Stimulated activated CD8-positive, alpha-beta memory T cell treated with anti-CD3 and anti-CD28 coated beads, Interleukin-7, amount 100 ng/mL, for 24 hours (primary cell): ENCODE results near the gene PLCB2.

Experiments used
- DNase-seq: peaks from one replicate; pipeline ENCODE4 v3.0.0-alpha.2; 2020; ENCODE audit warnings: low read depth

PLCB2 gene, protein sequence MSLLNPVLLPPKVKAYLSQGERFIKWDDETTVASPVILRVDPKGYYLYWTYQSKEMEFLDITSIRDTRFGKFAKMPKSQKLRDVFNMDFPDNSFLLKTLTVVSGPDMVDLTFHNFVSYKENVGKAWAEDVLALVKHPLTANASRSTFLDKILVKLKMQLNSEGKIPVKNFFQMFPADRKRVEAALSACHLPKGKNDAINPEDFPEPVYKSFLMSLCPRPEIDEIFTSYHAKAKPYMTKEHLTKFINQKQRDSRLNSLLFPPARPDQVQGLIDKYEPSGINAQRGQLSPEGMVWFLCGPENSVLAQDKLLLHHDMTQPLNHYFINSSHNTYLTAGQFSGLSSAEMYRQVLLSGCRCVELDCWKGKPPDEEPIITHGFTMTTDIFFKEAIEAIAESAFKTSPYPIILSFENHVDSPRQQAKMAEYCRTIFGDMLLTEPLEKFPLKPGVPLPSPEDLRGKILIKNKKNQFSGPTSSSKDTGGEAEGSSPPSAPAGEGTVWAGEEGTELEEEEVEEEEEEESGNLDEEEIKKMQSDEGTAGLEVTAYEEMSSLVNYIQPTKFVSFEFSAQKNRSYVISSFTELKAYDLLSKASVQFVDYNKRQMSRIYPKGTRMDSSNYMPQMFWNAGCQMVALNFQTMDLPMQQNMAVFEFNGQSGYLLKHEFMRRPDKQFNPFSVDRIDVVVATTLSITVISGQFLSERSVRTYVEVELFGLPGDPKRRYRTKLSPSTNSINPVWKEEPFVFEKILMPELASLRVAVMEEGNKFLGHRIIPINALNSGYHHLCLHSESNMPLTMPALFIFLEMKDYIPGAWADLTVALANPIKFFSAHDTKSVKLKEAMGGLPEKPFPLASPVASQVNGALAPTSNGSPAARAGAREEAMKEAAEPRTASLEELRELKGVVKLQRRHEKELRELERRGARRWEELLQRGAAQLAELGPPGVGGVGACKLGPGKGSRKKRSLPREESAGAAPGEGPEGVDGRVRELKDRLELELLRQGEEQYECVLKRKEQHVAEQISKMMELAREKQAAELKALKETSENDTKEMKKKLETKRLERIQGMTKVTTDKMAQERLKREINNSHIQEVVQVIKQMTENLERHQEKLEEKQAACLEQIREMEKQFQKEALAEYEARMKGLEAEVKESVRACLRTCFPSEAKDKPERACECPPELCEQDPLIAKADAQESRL

GRCh38 chr15:40307421-40308211 lies at the start of gene PLCB2:
TSS of gene PLCB2 (minus strand) at chr15:40307935. CDS start at chr15:40307672, 263 bp downstream.
- DNase-seq: no peak

- DNase-seq: no peak
Measured at GRCh38 chr15:40357246-40357645, 49.5 kb upstream of the PLCB2 start.

DNA sequence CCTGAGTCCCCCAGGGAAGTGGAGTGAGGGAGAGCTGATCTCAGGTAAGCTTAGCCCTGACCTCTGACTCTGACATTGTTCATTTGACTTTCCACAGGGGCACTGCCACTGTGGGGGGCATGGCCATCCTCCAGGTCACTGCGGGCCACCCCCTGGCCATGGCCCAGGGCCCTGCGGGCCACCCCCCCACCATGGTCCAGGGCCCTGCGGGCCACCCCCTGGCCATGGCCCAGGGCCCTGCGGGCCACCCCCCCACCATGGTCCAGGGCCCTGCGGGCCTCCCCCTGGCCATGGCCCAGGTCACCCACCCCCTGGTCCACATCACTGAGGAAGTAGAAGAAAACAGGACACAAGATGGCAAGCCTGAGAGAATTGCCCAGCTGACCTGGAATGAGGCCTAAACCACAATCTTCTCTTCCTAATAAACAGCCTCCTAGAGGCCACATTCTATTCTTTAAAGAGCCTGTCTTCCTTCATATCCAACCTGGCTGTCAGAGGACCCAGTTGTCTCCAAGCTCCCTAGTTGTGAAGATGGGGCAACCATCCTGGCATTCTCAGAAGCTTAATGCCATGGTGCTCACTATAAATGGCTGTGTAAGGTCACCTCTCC lies 48.3 kb upstream of the PLCB2 start:
- DNase-seq: no peak

GRCh38 chr15:40354408-40355171 lies 46.9 kb upstream of the PLCB2 start:
- DNase-seq: no peak

DNA sequence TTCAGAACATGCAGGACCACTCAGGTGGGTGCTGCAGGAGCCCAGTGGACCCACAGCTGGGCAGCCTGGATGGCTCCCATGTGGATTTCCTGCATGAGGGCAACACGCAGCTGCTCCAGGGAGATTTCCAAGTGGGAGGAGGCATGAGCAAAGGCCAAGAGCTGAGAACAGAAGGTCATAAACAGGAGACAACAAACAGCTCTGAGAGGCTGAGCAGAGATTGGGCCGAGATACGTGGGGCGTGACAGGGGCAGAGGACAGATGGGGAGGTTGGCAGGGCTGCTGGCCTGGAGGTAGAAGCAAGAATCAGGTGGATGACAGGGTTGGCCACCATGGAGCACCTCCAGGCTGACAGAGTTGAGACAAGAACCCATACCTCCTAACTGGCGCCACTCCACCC lies 46.0 kb upstream of the PLCB2 start:
- DNase-seq: no peak

DNA sequence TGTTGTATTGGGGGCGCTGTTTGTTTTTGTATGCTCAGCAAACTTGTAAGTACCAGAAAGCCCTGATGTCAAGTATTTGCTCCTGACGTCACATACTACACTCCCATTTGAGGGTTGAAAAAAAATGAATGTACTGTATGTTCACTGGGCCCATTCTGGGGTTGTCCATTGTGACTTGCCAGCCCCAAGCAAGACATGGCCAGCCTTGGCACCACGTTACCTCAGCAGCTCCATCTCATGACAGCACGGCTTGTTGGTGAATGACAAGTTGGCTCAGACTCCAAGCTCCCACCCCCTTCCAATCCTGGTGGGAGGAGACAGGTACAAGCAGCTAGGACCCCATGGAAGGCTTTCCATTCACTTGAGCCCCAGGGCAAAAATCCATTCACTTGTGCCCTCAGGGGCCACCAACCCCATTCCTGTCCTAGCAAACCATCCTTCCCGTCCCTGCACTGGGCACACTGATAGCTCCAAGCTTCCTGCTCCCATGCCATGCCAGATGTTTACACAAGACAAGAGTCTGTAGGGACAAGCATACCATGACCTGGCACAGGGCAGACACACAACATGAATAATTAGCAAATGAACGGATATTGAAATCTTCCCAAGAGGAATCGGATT lies 44.7 kb upstream of the PLCB2 start:
- no peak for DNase-seq

GRCh38 chr15:40349163-40349562 lies 41.4 kb upstream of the PLCB2 start:
- DNase-seq: no peak

GRCh38 chr15:40348474-40348870 lies 40.7 kb upstream of the PLCB2 start:
- no peak for DNase-seq

GRCh38 chr15:40347559-40348473 lies 40.1 kb upstream of the PLCB2 start:
- no peak for DNase-seq

DNA sequence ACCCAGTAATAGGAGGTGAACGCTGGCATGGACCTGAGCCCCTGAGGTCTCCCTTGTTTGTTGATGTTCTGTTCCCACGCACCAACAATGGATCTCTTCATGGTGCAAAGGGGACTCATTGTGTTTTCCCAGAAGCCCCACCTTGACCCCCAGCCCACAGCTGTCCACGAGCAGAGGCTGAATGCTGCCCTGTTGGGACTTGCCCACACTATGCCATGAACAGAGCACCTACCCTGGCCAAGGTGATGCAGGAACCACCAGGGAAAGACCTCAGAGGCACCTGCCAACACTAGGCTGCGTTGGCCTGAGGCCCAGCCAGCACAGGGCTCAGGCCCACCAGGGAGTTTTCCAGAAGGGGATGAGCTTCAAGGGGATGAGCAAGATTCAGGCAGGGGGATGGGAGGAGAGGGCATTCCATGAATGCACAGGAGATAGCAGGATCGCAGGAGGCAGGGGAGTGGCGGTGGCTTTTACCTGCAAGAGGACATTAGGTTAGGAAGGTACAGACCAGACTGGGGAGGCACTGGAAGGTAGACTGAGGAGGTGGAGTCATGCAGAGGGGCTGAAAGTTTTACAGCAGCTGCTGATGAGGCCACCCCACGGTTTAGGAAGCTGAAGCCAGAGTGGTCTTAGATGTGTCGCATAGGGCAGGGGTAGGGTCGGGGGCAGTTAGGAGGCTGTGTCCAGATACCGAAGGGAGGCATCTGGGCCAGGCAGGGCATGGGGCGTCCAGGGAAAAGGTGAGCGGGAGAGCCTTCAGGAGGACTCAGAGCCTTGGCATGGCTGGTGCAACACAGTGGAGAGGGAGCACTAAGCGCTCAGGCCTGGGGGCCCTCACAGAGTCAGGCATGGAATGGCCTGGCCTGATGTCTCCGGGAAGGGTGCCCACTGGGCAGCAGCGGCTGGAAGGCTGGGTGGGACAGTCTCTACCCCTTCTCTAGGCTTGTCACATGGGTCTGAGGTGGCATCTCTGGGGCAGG lies 39.1 kb upstream of the PLCB2 start:
- no peak for DNase-seq

GRCh38 chr15:40345867-40346578 lies 38.3 kb upstream of the PLCB2 start:
- DNase-seq: no peak

DNA sequence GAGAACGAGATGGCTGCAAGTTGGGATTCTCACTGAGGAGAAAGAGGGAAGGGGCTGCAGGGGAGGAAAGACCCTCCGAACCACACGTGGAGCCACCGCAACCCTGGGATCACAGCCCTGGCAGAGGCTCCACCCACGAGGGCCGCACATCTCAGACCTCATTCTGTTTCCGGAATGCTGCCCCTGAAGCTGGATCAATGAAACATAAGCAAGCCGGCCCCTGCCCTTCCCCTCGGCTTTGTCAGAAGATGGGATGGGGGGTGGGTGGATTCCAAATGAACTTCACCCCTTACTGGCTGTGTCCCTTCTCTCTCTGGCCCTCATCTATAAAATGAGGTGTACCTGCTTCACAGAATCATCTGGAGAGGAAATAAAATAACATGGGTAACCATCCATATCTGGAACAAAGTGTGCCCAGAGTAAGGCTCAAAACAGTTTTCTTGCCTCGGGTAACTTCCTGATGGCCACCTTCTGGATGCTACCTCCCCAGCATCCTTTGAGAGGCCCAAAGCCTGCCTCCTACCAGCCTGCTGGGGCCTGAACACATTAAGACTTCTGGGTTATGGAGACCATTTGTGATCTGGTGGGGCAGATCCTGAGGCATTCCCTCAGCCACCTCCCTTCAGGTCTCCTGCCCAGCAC lies 37.6 kb upstream of the PLCB2 start:
- DNase-seq: no peak

GRCh38 chr15:40344631-40345120 lies 36.9 kb upstream of the PLCB2 start:
- peak; percentile 37 for DNase-seq

DNA sequence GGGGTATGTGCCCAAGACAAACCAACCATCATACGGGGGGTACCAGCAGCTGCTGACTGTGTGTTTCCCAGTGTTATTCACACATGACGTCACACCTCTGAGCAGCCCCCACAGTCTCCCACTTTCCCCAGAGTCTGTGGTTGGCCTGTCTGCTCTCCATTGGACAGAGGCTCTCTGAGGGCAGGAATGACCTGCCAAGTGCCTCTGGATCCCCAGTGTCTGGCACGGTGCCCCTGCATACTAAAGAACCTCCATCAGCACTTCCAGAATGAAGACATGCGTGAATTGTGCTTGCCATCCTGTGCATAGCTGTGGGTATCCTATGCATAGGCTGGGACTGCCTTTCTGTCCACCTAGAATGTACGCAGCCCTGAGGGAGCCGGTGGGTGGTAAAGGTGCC lies 36.5 kb upstream of the PLCB2 start:
- no peak for DNase-seq

- no peak for DNase-seq
Measured at GRCh38 chr15:40343512-40343911, 35.8 kb upstream of the PLCB2 start.
